Neural cell (in vitro differentiated cells): ENCODE measurements around the gene C3.

Experiments used
- CTCF ChIP-seq: fragments of 450-650 bp; IDR thresholded peaks from 2 replicates; pipeline ENCODE4 v1.5.1; 2014; ENCODE audit warnings: antibody characterized with exemption, mild to moderate bottlenecking, moderate library complexity; ENCODE audit not compliant: poor library complexity, severe bottlenecking
- EP300 ChIP-seq: fragments of 450-650 bp; conservative IDR thresholded peaks from 2 replicates; pipeline ENCODE4 v1.6.1; 2014; ENCODE audit warnings: antibody characterized with exemption, mild to moderate bottlenecking, moderate library complexity; ENCODE audit not compliant: poor library complexity, severe bottlenecking
- EZH2 ChIP-seq: fragments of 200-600, 300-800 bp; shearing (Covaris generic), sonication (generic); IDR thresholded peaks from 2 replicates; pipeline ENCODE4 v1.6.1; 2014; ENCODE audit warnings: antibody characterized with exemption, low read length, borderline replicate concordance, mild to moderate bottlenecking; ENCODE audit not compliant: insufficient read depth, poor library complexity, severe bottlenecking
- POLR2AphosphoS5 ChIP-seq: IDR thresholded peaks from 2 replicates; pipeline ENCODE4 v1.6.1; 2012
- RAD21 ChIP-seq: fragments of 450-650 bp; conservative IDR thresholded peaks from 2 replicates; pipeline ENCODE4 v1.6.1; 2014; ENCODE audit warnings: antibody characterized with exemption, mild to moderate bottlenecking, moderate library complexity
- REST ChIP-seq: IDR thresholded peaks from 2 replicates; pipeline ENCODE4 v1.6.1; 2012; ENCODE audit warnings: borderline replicate concordance
- SMC3 ChIP-seq: fragments of 450-650 bp; conservative IDR thresholded peaks from 2 replicates; pipeline ENCODE4 v1.6.1; 2014; ENCODE audit warnings: antibody characterized with exemption, mild to moderate bottlenecking, moderate library complexity; ENCODE audit not compliant: poor library complexity
- TAF1 ChIP-seq: IDR thresholded peaks from 2 replicates; pipeline ENCODE4 v1.6.1; 2012; ENCODE audit warnings: low read depth

GRCh38 chr19:6710273-6711077 lies 10.0 kb downstream of the C3 start:
- no peak for TF ChIP-seq POLR2AphosphoS5
- no peak for TF ChIP-seq SMC3
- TF ChIP-seq CTCF, result peak; percentile 18
- TF ChIP-seq EZH2, result no peak
- no peak for TF ChIP-seq EP300
- no peak for TF ChIP-seq REST
- TF ChIP-seq RAD21, result no peak
- TF ChIP-seq TAF1, result no peak
